ENCODE data around the gene KRT222.

Gene KRT222

GRCh38 chr17:40651939-40652338, 13.0 kb downstream of the KRT222 start:
- DNase-seq: no peak

- DNase-seq: no peak
These were observed 16.5 kb downstream of the KRT222 start for GRCh38 chr17:40648384-40648968.

GRCh38 chr17:40647624-40648383, 17.2 kb downstream of the KRT222 start, which contains the start of gene SMARCE1:
SMARCE1 (minus strand) TSS chr17:40647818; CDS start chr17:40645802, 2,016 bp downstream.
- peak; percentile 60 to 62 for DNase-seq

- no peak for DNase-seq
These were observed 18.0 kb downstream of the KRT222 start for GRCh38 chr17:40646791-40647623.

- no peak for DNase-seq
These were observed 19.0 kb downstream of the KRT222 start for GRCh38 chr17:40645943-40646342.

GRCh38 chr17:40645291-40645690, 19.7 kb downstream of the KRT222 start:
- DNase-seq: no peak

GRCh38 chr17:40637931-40638330, 27.0 kb downstream of the KRT222 start:
- DNase-seq: no peak

- no peak for DNase-seq
These were observed 31.1 kb downstream of the KRT222 start for GRCh38 chr17:40633871-40634270.

- no peak for DNase-seq
These were observed 32.8 kb downstream of the KRT222 start for GRCh38 chr17:40632216-40632615.

GRCh38 chr17:40629842-40630241, 35.1 kb downstream of the KRT222 start:
- no peak for DNase-seq

GRCh38 chr17:40625311-40625710, 39.7 kb downstream of the KRT222 start:
- no peak for DNase-seq

- DNase-seq: no peak
These were observed 41.4 kb downstream of the KRT222 start for GRCh38 chr17:40623419-40624210.

GRCh38 chr17:40622509-40622928, 42.5 kb downstream of the KRT222 start:
- no peak for DNase-seq

- DNase-seq: no peak
These were observed 43.4 kb downstream of the KRT222 start for GRCh38 chr17:40621578-40621977.

GRCh38 chr17:40621019-40621418, 44.0 kb downstream of the KRT222 start:
- no peak for DNase-seq

- DNase-seq: no peak
These were observed 46.0 kb downstream of the KRT222 start for GRCh38 chr17:40618754-40619625.

- no peak for DNase-seq
These were observed 47.2 kb downstream of the KRT222 start for GRCh38 chr17:40617678-40618240.

- no peak for DNase-seq
These were observed 48.4 kb downstream of the KRT222 start for GRCh38 chr17:40616592-40616991.

GRCh38 chr17:40615841-40616476, 49.0 kb downstream of the KRT222 start:
- no peak for DNase-seq

GRCh38 chr17:40615068-40615840, 49.7 kb downstream of the KRT222 start:
- no peak for DNase-seq
